Measurements from ENCODE around the gene RAB7B. TPM values are rescaled to one million over a fixed set of nuclear protein-coding genes. Genes with fewer than 3 reads are reported as not detected.

RAB7B gene
- total and polyA plus RNA-seq, 2 of the 4 experiments (the other 2 are of a cell fraction): 9.1 to 14.7 TPM

GRCh38 chr1:206041640-206042039, 38.4 kb upstream of the RAB7B start:
- no peak overlapping the region for H3K9ac ChIP-seq (ENCODE audit: low read depth, low read length)
- no peak overlapping the region for H4K91ac ChIP-seq (ENCODE audit: insufficient read depth, low read depth, low read length)
- dilution Hi-C loops (cut with HindIII; ENCODE audit: low sequenced_read_pairs, unreplicated experiment) (no loop called here), intact Hi-C loops (cut with micrococcal nuclease) (no loop called here), in situ Hi-C loops (cut with MboI; ENCODE audit: low sequenced_read_pairs) (no loop called here)
- no peaks in the 10 kb centered on the region for H3K9me3 ChIP-seq (ENCODE audit: control insufficient read depth, insufficient read depth, low read length)
- H3K14ac ChIP-seq (replicated peaks; ENCODE audit: low read depth, low read length): no peak overlapping the region
- no peak overlapping the region for H3K4me3 ChIP-seq (ENCODE audit: insufficient read depth, low read depth, low read length)
- no peak for TF ChIP-seq MXI1 (IDR thresholded peaks at IDR 0.05; ENCODE audit: borderline replicate concordance, low read depth, low read length)
- TF ChIP-seq, protein P1, sequence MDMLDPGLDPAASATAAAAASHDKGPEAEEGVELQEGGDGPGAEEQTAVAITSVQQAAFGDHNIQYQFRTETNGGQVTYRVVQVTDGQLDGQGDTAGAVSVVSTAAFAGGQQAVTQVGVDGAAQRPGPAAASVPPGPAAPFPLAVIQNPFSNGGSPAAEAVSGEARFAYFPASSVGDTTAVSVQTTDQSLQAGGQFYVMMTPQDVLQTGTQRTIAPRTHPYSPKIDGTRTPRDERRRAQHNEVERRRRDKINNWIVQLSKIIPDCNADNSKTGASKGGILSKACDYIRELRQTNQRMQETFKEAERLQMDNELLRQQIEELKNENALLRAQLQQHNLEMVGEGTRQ (IDR thresholded peaks at IDR 0.05; ENCODE audit: low read depth, low read length): no peak
- TF ChIP-seq NFE2L2 (IDR thresholded peaks at IDR 0.05; ENCODE audit: low read depth, low read length): no peak
- TF ChIP-seq, protein P2, sequence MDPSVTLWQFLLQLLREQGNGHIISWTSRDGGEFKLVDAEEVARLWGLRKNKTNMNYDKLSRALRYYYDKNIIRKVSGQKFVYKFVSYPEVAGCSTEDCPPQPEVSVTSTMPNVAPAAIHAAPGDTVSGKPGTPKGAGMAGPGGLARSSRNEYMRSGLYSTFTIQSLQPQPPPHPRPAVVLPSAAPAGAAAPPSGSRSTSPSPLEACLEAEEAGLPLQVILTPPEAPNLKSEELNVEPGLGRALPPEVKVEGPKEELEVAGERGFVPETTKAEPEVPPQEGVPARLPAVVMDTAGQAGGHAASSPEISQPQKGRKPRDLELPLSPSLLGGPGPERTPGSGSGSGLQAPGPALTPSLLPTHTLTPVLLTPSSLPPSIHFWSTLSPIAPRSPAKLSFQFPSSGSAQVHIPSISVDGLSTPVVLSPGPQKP (IDR thresholded peaks at IDR 0.05; ENCODE audit: borderline replicate concordance, low read depth, low read length): no peak
- no peak for TF ChIP-seq BHLHE40 (IDR thresholded peaks at IDR 0.05; ENCODE audit: low read depth, low read length)
- TF ChIP-seq CHD1 (IDR thresholded peaks at IDR 0.05; ENCODE audit: low read depth, low read length): no peak
- TF ChIP-seq RCOR1 (IDR thresholded peaks at IDR 0.05; ENCODE audit: insufficient replicate concordance, low read length): no peak
- no peak for TF ChIP-seq SMC3 (IDR thresholded peaks at IDR 0.05; ENCODE audit: low read depth, low read length)
- no peak for TF ChIP-seq RAD21 (IDR thresholded peaks at IDR 0.05; ENCODE audit: low read length)
- no peak for TF ChIP-seq CEBPB (IDR thresholded peaks at IDR 0.05; ENCODE audit: low read depth, low read length)
- TF ChIP-seq RFX5 (IDR thresholded peaks at IDR 0.05; ENCODE audit: low read depth, low read length): no peak
- no peak for TF ChIP-seq FOS (IDR thresholded peaks at IDR 0.05; ENCODE audit: low read depth, low read length)
- TF ChIP-seq MAZ (IDR thresholded peaks at IDR 0.05; ENCODE audit: borderline replicate concordance, low read depth, low read length): no peak
- ChIA-PET POLR2A (ENCODE audit: unreplicated experiment) (interaction anchor here (0.5 kb wide), 1 partner anchor 221 kb away, joined by 3 read pairs; no protein-coding TSS in a partner anchor), CTCF (interaction anchor here (0.9 kb wide), 1 partner anchor 13 kb away, joined by 3 read pairs; no protein-coding TSS in a partner anchor)
- H2AFZ ChIP-seq (replicated peaks; ENCODE audit: low read length, poor library complexity): no peak overlapping the region
- no peak overlapping the region for H3K27ac ChIP-seq (ENCODE audit: insufficient read depth, low read length)
- H2BK15ac ChIP-seq (ENCODE audit: low read depth, low read length): no peak overlapping the region
- no peak overlapping the region for H3K4ac ChIP-seq (ENCODE audit: low read depth, low read length)
- H3K18ac ChIP-seq (ENCODE audit: low read depth, low read length): no peak overlapping the region
- no peak overlapping the region for H3K23ac ChIP-seq (ENCODE audit: low read depth, low read length)
- no peaks in the 10 kb centered on the region for H3K36me3 ChIP-seq (ENCODE audit: control insufficient read depth, insufficient read depth, low read length)
- no peak overlapping the region for H2AK9ac ChIP-seq (replicated peaks; ENCODE audit: low read depth, low read length, poor library complexity)
- no CpG with 5 or more reads among the region's 7 CpGs for WGBS, 2 experiments (ENCODE audit: extremely low coverage in 2 of 2, insufficient read length in 1 of 2)
- H4K5ac ChIP-seq (ENCODE audit: low read depth, low read length): no peak overlapping the region
- H2AK5ac ChIP-seq (ENCODE audit: low read depth, low read length): no peak overlapping the region
- peaks cover 41% of the 10 kb centered on the region for H3K27me3 ChIP-seq (ENCODE audit: control insufficient read depth, insufficient read depth, low read length)
- no peak overlapping the region for H2BK5ac ChIP-seq (ENCODE audit: low read depth, low read length, poor library complexity, severe bottlenecking)
- H3K4me1 ChIP-seq (ENCODE audit: control insufficient read depth, insufficient read depth, low read length): no peaks in the 10 kb centered on the region
- no peak overlapping the region for H3K4me2 ChIP-seq (ENCODE audit: low read depth, low read length)
- no peak overlapping the region for H4K8ac ChIP-seq (ENCODE audit: low read depth in 2 of 2, low read length in 2 of 2)
- DNase-seq: no peak
- no peak overlapping the region for H2BK120ac ChIP-seq (ENCODE audit: low read depth, low read length)
- no peaks in the 10 kb centered on the region for H3K79me1 ChIP-seq (ENCODE audit: low read depth in 1 of 2, low read length in 2 of 2)
- H3K9me1 ChIP-seq (ENCODE audit: insufficient read depth, low read length): no peaks in the 10 kb centered on the region
- no peak overlapping the region for H2BK20ac ChIP-seq (ENCODE audit: low read depth, low read length)
- no TSS peak for BruUV-seq (replicated peaks)
- ATAC-seq (ENCODE audit: low read depth): no peak
- H3K56ac ChIP-seq (ENCODE audit: extremely low read depth, insufficient read depth, low read length): no peak overlapping the region
- H4K20me1 ChIP-seq (ENCODE audit: insufficient read depth, low read length): no peaks in the 10 kb centered on the region

Data from IMR-90 (cell line).